LNCAP (cell line): ENCODE measurements around the gene MYO18B.

ENCODE experiments used
- CTCF ChIP-seq: fragments of 450-650 bp; IDR thresholded peaks from 2 replicates; pipeline ENCODE4 v1.5.1; 2017; ENCODE audit warnings: mild to moderate bottlenecking

Gene MYO18B

GRCh38 chr22:25911243-25911972, 169.4 kb downstream of the MYO18B start:
- TF ChIP-seq CTCF, result no peak

GRCh38 chr22:25919452-25919851, 177.5 kb downstream of the MYO18B start:
- no peak for TF ChIP-seq CTCF

GRCh38 chr22:25922141-25922540, 180.2 kb downstream of the MYO18B start:
- TF ChIP-seq CTCF, result no peak

GRCh38 chr22:25923914-25924313, 181.9 kb downstream of the MYO18B start:
- TF ChIP-seq CTCF, result no peak

- TF ChIP-seq CTCF, result no peak
Measured at GRCh38 chr22:25928038-25928437, 186.1 kb downstream of the MYO18B start.

GRCh38 chr22:25929321-25929878, 187.4 kb downstream of the MYO18B start:
- no peak for TF ChIP-seq CTCF

- no peak for TF ChIP-seq CTCF
Measured at GRCh38 chr22:25930083-25930482, 188.1 kb downstream of the MYO18B start.
